ENCODE measurements around the gene ZNF700.
"Not testable (repeated sequence)": the region's sequence is repeated elsewhere in the genome, so short reads cannot be mapped to it uniquely, and the experiment has no call there.

Gene ZNF700

DNA sequence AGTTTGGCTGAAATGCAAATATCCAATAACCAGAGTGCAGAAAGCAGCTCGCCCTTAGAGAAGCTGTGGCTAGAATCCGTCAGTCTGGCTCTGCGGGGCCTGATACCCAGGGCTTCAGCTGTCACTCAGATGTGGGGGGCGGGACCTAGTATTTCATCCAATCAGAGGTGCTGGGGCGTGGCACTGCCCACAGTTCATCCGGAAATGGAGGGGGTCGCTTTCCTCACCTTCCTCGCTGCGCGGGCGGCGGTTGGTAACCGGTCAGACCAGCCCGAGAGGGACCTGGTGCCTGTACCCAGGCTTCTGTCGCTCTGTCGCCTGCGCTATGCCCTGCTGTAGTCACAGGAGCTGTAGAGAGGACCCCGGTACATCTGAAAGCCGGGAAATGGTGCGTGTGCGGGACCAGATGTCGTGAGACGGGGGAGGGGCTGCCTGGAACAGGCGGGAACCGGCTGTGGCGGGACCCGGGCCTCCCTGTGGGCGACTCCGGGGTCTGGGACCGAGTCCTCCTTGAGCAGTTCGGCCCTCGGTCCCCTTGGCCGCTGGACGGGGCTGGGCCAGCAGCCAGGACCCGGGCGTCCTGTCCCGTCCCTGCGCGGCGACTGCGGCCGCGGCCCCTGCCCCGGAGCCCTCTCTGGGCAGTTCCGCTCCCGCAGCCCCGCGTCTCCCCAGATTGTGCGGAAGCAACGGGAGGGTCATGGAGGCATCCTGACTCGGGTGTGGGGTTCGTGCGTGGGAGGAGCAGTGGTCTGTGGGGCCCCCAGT is at the start of gene ZNF700:
Gene ZNF700, plus strand, starts transcription at position 222 of the 765 bp plus-strand sequence. Its CDS starts 104 bp downstream, at position 326.
- TF ChIP-seq CTCF (conservative IDR thresholded peaks at IDR 0.05; ENCODE audit: low read depth) = no peak
- peak within 1 kb of the TSS; percentile 95 for H3K27ac ChIP-seq
- ChIA-PET CTCF (interaction anchor here (0.7 to 2.0 kb wide), 5 partner anchors 63 to 135 kb away, joined by 3 to 14 read pairs (median 6); partner anchors contain the start of gene ZNF491), POLR2A (ENCODE audit: low non-redundant PET) (no interaction called here)
- peak; percentile 96 for DNase-seq (ENCODE audit: low spot score)

GRCh38 chr19:11879687-11880266 is 45.1 kb upstream of the ZNF700 start:
- DNase-seq (ENCODE audit: low spot score); POLR2A ChIA-PET (ENCODE audit: low non-redundant PET): not testable (repeated sequence)
- CTCF ChIA-PET = interaction anchor here (1.0 kb wide), 1 partner anchor 82 kb away, joined by 3 read pairs; no protein-coding TSS in a partner anchor

DNA sequence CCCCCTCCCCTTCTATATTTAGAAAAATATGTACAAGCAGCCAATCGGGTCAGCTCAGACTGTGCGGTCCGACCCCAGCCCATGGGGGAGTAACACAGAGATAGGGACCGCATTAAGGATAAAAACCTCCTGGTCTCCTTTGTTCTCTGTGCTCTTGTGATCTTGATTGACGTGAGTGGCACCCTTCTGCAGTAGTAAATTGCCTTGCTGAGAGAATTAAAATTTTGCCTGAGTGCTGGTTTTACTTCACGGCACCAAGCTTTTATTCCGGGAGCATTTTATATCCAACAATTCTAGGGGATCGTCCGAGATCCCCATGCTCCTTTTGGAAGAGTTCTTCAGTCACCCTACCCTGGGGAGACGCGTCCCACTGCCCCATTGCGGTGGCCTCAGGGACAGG is 44.3 kb upstream of the ZNF700 start:
- CTCF ChIA-PET = interaction anchor here (1.0 to 1.2 kb wide), 2 partner anchors 83 to 185 kb away, joined by 3 read pairs; no protein-coding TSS in a partner anchor
- DNase-seq (ENCODE audit: low spot score) = no peak
- TF ChIP-seq CTCF (conservative IDR thresholded peaks at IDR 0.05; ENCODE audit: low read depth) = no peak
- H3K27ac ChIP-seq = no peak overlapping the region
- POLR2A ChIA-PET (ENCODE audit: low non-redundant PET) = no interaction called here

More at GRCh38 chr19:11879687-11880266, 45.1 kb upstream of the ZNF700 start:
- H3K27ac ChIP-seq = not testable (repeated sequence)

DNA sequence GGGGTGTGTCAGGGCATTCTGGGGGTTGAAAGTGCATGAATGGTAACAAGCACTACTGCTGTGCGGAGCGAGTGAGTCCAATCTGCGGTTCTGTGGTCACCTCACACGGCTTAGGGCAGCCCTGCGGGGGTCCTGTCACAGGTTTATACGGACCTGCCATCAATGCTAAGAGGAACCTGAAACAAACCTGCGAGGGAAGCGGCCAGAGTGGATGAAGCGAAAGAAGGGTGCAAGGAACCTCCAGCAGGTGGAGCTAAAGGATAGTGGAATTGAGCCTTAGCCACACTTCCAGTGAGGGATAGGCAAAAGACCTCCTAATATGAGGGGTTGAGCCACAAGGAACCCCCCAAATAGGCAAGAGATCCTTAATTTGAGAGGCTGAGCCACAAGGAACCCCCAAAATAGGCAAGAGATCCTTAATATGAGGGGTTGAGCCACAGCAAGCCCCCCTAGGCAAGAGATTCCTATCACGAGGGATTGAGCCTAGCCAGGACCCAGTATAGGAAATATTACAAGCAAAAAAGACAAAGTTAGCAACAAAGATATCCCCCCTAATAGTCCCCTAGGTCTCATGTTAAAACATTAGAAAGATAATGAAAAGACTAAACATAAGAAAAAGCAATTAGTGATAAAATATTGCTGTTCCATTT is 43.6 kb upstream of the ZNF700 start:
- ChIA-PET CTCF (interaction anchor here (0.7 to 1.6 kb wide), 3 partner anchors 108 to 258 kb away, joined by 3 to 5 read pairs (median 3); no protein-coding TSS in a partner anchor), POLR2A (ENCODE audit: low non-redundant PET) (no interaction called here)
- DNase-seq (ENCODE audit: low spot score) = peak; percentile 46
- TF ChIP-seq CTCF (conservative IDR thresholded peaks at IDR 0.05; ENCODE audit: low read depth) = peak; percentile 70
- no peak overlapping the region for H3K27ac ChIP-seq

DNA sequence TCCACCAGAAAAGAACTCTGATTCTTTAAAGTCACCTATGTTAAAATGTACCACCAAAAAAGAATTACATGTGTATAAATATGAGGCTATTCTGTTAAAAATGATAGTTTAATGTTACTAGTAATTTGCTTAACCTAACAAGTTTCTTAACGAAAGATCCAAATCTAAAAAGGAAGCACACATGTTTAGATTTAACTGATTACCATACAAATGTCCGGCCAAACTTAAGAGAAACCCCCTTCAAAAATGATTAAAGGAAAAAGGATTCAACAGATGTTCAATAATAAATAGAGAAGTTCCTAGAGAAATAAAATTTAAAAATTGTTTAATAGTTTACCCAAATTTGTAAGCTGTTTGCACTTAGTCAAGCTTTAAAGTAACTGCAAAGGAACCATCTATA is 42.3 kb upstream of the ZNF700 start:
- TF ChIP-seq CTCF (conservative IDR thresholded peaks at IDR 0.05; ENCODE audit: low read depth) = no peak
- no peak for DNase-seq (ENCODE audit: low spot score)
- CTCF ChIA-PET = interaction anchor here (1.6 kb wide), 1 partner anchor 106 kb away, joined by 5 read pairs; no protein-coding TSS in a partner anchor

GRCh38 chr19:11887234-11887610 is 37.7 kb upstream of the ZNF700 start:
- no peak for DNase-seq (ENCODE audit: low spot score)
- CTCF ChIA-PET = no interaction called here
- POLR2A ChIA-PET (ENCODE audit: low non-redundant PET) = interaction anchor here (0.6 kb wide), 1 partner anchor 795 kb away, joined by 8 read pairs; no protein-coding TSS in a partner anchor
- TF ChIP-seq CTCF (conservative IDR thresholded peaks at IDR 0.05; ENCODE audit: low read depth) = no peak
- H3K27ac ChIP-seq = peak overlapping the region; percentile 59; the same call in 1 of the 2 replicates

More for the DNA sequence above, 42.3 kb upstream of the ZNF700 start:
- no peak overlapping the region for H3K27ac ChIP-seq
- POLR2A ChIA-PET (ENCODE audit: low non-redundant PET) = no interaction called here
